GM21786 (cell line): ENCODE measurements around the gene IFITM1.
"Not testable (repeated sequence)": the region's sequence is repeated elsewhere in the genome, so short reads cannot be mapped to it uniquely, and the experiment has no call there.

Experiments
- ATAC-seq: cut with Tn5 transposase; IDR thresholded peaks from one replicate; pipeline ENCODE4 v1.9.1; 2021; ENCODE audit not compliant: unreplicated experiment

IFITM1 gene

GRCh38 chr11:340539-341512, 27.0 kb downstream of the IFITM1 start:
- ATAC-seq = no peak

GRCh38 chr11:342328-342727, 28.5 kb downstream of the IFITM1 start:
- ATAC-seq = no peak

DNA sequence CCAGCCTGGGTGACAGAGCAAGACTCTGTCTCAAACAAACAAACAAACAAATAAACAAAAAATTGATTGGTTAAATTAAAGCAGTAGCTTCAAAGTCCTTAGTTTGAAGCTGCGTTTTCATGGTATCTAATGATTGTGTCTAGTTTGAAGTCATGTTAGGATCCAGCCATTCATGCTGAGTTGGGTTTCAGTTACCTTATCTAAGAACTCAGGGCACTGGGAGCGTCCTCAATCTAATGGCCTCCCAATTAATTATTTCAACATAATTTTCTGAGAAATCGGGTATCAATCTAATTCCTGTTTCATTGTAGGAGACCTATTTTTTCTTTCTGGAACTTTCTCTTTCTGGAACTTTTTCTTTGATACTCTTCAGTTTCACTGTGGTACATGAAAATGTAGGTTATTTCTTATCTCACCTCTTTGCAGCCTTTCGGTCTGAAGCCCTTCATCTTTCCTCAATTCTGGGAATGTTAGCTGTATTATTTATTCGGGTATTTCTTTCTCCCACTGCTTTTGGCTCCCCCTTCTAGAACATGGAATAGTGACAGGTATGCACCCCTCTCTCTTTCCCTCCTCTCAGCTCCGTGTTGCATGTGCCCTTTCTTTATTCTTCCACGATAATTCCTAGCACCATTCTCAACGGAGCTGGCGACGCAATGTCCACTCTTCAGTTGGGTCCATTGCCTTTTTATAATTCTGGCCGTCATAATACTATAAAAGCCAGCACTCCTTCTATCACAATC, 31.2 kb downstream of the IFITM1 start:
- ATAC-seq = no peak

GRCh38 chr11:346529-346928, 32.7 kb downstream of the IFITM1 start:
- ATAC-seq = no peak

GRCh38 chr11:349270-349954, 35.6 kb downstream of the IFITM1 start:
- ATAC-seq = not testable (repeated sequence)

DNA sequence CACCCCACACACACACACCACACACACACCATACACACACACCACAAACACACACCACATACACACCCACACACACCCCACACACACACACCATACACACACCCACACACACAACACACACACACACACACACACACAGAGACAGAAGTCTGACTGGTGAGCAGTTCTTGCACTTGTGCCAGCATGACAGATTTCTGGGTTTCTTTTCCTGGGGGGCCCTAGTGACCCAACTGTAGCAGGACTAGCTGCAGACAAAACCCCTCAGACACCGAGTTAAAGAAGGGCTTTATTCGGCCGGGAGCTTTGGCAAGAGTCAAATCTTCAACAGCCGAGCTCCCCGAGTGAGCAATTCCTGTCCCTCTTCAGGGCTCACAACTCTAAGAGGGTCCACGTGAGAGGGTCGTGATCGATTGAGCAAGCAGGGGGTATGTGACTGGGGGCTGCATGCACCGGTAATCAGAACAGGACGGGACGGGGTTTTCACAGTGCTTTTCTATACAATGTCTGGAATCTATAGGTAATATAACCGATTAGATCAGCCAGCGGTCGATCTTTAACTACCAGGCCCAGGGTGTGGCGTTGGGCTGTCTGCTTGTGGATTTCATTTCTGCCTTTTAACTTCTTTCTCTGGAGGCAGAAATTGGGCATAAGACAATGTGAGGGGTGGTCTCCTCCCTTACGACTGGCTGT, 36.3 kb downstream of the IFITM1 start:
- not testable (repeated sequence) for ATAC-seq

DNA sequence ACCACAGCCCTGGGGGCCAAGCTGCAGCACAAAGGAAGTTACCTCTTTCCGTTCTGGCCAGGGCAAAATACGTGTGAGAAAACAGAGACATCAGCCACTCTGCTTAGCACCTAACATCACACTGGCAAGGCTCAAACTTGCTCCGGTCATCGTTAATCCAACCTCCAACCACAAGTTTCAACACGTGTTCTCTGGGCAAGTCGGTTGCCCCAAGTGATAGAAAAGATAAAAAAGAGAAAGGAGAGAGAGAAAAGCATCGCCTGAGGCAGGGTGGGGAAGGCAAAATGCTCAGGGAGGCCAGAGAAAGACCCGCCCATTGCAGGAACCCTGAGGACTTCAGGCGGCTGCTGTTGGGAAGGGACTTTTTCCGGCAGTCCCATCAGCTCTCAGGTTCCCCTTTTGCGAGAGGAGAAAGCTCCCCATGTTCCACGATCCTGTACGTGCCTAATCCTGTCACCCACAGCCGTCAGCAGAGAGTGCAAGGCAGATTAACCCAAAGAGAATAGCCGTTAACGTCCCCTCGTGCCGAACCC, 36.9 kb downstream of the IFITM1 start:
- ATAC-seq = no peak

DNA sequence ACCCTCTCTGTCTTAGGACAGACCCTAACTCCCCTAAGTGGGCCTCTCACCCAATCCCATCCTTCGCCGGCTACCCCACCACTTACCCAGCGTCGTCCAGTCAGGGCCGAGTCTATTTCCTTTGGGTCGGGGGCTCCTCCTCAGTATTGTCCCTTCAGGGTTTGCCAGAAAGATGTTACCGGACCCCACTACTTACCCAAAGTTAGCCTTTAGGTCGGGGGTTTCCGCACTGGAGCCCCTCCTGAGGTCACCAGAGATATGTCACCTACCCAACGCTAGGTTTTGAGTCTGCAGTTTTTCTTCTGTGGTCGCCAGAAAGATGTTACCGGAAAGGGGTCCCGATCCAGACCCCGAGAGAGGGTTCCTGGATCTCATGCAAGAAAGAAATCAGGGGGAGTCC, 37.6 kb downstream of the IFITM1 start:
- ATAC-seq = no peak

DNA sequence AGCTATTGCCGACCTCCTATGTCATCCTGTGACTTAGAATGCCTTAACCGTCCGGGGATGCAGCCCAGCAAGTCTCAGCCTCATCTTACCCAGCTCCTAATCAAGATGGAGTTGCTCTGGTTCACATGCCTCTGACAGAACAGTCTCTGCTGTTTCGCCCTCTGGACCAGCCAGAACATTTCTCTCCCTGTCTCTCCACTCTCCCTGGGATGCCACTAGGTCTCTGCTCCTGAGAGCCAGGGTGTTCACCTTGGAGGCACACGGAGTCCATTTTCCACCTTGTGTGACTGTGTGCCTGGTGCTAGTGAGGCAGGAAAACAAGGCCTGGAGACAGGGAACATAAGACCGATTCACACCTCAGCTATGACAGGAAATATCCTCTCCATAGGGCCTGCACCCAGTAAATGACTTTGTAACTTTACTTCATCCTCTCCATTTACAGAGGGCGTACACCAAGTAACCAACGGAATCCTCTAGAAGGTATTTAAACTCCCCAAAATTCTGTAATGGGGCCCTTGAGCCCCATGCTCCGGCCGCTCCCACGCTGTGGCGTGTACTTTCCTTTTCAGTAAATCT, 38.7 kb downstream of the IFITM1 start:
- no peak for ATAC-seq

GRCh38 chr11:353179-353873, 39.5 kb downstream of the IFITM1 start:
- ATAC-seq = no peak

- ATAC-seq = no peak
Observed at GRCh38 chr11:355581-356458, 42.0 kb downstream of the IFITM1 start.

DNA sequence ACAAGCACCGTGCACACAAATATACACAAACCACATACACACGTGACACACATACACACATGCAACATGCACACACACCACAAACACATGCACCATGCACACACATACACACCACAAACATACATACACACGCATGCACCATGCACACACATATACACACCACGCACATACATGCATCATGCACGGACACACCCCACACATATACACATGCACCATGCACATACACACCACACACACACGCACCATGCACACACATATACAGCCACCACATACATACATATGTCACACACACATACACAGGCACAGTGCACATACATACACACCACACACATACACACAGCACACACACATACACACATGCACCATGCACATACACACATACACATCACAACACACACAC, 42.8 kb downstream of the IFITM1 start:
- ATAC-seq = no peak

GRCh38 chr11:357582-357981, 43.7 kb downstream of the IFITM1 start:
- no peak for ATAC-seq

GRCh38 chr11:358129-358800, 44.4 kb downstream of the IFITM1 start:
- ATAC-seq = no peak

DNA sequence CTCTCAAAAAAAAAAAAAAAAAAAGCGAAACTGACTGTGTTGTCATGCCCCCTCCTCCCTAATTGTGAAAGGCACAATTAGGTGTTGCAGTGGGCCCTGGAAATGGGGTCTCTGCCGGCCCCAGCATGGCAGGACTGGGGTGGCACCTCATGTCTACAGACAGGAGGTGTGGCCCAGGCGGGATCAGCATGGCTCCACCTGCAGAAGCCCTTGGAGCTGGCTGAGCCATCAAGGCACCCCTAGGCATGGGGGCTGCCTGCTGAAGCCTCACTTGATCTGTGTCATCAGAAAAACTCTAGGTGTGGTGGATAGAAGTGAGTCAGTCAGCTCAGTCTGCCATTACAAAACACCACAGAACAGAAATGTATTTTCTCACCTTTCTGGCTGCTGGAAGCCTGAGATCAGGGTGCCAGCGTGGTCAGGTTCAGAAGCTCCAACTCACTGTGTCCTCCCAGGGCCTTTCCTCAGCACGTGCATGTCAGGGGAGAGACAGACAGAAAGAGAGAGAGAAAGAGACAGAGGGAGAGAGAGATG, 45.4 kb downstream of the IFITM1 start:
- ATAC-seq = no peak

DNA sequence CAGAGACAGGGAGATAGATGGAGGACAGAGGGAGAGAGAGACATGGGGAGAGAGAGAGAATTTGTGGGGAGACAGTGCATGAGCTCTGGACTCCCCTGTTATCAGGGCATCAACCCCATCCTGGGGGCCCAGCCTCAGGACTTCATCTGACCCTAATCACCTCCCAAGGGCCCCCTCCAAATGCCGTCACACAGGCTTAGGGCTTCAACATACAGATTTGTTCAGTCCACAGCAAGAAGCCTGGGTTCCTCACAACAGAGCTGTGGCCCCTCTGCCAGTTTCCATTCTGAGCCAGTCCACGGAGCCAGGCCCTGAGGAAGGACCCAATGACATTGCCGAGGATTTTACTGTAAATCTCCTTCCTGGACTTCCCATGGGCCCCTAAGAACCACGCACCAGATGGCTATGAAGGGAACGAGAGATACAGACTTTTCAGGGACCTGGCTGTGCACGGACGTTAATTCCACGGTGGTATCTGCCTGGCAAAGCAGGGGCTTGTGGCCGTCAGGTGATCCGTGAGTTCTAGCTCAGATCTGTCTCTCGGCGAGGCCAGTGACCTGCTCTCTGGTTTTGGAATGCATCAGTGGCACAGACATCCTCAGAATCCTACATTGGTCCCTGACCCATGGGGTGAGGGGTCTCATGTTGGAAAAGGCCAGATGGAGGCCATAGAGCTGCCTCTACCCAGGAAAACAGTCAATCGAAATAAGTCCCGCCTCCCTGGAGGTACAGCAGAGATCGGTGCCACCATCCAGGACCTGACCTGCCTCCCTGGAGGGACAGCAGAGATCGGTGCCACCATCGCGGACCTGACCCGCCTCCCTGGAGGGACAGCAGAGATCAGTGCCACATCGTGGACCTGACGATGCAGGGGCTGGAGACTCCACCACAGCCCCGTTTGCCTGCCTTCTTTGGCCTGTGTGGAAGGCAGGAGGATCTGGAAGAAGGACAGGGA, 46.8 kb downstream of the IFITM1 start:
- no peak for ATAC-seq
